Activated effector memory CD4-positive, alpha-beta T cell treated with anti-CD3 and anti-CD28 coated beads, Interleukin-2, amount 50 U/mL, for 16 hours (primary cell): Measurements from ENCODE around the gene MIPOL1.
"Not testable (repeated sequence)": the region's sequence is repeated elsewhere in the genome, so short reads cannot be mapped to it uniquely, and the experiment has no call there.

Source experiments
- DNase-seq: peaks from one replicate; pipeline ENCODE4 v3.0.0-alpha.2; 2020

MIPOL1 gene

DNA sequence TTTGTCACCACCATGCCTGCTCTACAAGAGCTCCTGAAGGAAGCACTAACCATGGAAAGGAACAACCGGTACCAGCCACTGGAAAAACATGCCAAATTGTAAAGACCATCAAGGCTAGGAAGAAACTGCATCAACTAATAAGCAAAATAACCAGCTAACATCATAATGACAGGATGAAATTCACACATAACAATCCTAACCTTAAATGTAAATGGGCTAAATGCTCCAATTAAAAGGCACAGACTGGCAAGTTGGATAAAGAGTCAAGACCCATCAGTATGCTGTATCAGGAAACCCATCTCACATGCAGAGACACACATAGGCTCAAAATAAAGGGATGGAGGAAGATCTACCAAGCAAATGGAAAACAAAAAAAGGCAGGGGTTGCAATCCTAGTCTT is 97.5 kb downstream of the MIPOL1 start:
- DNase-seq: not testable (repeated sequence)

DNA sequence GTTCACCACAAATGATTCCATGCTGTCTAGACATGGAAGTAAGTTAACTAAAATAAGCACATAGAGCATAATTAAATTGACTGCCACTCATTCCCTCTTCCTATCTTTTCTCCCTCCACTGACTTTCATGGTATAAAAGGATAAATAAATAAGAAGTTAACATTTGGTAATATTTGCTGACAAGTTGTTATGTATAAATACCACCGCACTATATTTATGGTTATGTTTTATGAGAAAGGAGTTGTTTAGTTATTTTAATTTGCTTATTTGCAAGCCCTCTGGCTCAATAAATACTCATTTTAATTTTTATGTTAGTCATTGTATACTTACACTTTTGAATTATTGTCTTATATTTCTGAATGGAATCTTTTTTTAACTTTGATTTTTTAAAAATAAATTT is 113.5 kb downstream of the MIPOL1 start:
- DNase-seq: no peak

DNA sequence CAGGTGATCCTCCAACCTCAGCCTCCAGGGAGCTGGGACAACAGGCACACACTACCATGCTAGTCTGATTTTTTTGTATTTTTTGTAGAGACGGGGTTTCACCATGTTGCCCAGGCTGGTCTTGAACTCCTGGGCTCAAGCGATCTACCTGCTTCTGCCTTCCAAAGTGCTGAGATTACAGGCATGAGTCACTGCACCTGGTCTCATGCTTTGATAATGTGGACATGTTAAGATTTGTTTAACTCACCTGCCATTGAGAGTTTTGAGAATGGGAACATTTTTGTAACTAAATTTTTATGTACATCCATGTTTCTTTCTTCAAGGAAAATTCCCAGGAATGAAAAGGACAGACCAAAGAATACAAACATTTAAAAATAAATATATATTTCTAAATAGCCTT is 121.2 kb downstream of the MIPOL1 start:
- DNase-seq: no peak

DNA sequence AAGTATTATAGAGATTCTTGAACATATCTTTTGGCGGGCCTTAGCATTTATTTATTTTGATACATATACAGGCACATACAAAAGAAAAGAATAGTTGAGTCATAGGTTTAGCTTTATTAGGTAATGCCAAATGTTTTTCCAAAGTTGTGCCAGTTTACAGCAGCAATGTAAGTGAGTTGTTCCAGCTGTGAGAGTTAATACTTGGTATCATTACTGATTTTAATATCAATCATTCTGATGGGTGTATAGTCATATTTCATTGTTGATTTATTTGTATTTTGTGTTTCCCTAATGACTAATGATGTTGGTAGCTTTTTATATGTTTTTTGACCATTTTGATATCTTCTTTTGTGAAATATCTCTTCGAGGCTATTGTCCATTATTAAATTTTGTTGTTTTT is 122.4 kb downstream of the MIPOL1 start:
- no peak for DNase-seq

DNA sequence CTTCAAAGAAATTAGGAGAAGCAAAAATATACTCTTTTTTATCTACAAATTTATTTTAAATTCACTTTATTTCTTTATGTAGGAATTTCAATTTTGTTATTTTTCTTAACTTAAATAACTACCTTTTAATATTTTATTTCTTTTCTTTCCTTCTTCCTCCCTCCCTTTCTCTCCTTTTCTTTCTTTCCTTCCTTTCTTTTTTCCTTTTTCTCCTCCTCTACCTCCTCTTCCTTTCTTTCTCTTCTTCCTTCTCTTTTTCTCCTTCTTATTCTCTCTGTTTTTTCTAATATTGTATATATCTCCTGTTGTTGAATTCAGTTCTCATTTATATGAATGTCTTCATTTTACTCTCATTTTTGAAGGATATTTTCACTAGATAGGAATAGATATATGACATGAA is 127.6 kb downstream of the MIPOL1 start:
- no peak for DNase-seq

DNA sequence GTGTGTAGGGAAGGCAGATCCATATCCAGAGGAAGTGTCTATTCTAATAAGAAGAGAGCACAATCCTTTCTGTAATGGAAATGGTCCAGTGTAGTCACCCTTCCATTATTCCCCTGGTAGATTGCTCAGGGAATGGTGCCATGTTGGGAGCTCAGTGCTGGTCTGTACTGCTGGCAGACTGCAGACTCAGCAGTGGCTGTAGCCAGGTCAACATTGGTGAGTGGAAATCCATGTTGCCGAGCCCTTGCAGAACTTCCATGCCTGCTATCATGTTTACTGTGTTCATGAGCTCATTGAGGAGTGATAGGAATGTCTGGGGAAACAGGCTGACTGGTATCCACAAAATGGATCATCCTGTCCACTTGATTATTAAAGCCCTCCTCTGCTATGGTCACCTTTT is 128.7 kb downstream of the MIPOL1 start:
- no peak for DNase-seq

DNA sequence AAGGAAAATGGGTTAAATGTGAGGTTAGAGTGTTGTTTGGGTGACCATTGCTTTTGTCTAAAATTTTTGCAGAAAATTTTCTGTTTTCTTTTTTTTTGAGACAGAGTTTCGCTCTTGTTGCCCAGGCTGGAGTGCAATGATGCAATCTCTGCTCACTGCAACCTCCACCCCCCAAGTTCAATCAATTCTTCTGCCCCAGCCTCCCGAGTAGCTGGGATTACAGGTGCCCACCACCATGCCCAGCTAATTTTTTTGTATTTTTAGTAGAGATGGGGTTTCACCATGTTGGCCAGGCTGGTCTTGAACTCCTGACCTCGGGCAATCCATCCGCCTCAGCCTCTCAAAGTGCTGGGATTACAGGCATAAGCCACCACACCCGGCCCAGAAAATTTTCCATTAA is 130.2 kb downstream of the MIPOL1 start:
- DNase-seq: not testable (repeated sequence)

DNA sequence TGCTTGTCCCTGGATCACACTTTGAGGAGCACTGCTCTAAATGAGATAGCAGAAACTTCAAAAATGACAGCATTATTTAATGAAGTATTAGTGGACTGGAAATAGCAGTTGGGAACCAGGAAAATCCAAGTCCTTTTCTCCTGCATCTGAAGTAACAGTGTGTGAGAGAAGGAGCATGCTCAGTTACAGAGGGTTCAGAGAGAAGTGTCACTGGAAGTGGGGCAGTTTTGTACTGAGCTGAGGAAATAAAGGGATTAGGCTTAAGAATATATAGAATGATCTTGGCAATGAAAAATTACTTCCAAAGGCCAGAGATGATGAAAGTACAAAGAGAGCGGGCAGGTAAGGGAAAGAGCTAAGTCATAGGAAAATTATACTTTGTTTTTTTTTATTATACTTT is 130.9 kb downstream of the MIPOL1 start:
- DNase-seq: no peak

DNA sequence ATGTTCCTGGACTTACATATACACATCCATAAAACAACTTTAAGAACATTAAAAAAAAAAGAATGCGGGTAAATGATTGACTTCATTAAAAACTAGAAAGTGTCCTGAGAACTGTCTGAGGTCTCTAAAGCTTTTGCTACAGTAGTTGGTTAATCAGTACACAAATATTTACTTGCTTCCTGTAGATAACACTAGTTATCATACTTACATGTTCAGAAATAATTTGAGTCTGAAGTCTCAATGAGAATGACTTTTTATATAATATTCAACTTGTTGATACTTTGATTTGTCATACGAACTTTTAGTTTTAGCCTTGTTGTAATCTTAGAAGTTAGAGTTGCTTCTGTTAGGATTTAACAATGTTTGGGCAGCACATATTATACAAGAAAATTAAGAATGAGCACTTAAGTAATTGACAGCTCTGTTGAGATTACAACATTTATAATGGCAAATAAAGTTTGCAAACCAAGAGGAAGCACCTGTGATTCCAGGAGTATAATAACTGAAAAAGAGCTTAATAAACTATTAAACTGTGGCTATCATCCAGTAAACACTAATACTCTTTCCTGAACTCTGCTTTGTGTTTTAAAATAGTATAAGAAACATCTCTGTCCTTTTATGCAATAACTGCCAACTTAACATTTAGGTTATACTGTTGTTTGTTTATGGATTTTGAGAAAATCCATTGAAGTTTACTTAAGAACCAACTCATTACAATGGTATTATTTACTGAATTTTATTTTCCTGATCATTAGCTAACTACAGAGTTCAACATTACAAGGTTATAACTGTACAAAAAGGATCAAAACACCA is 131.7 kb downstream of the MIPOL1 start:
- DNase-seq: no peak

DNA sequence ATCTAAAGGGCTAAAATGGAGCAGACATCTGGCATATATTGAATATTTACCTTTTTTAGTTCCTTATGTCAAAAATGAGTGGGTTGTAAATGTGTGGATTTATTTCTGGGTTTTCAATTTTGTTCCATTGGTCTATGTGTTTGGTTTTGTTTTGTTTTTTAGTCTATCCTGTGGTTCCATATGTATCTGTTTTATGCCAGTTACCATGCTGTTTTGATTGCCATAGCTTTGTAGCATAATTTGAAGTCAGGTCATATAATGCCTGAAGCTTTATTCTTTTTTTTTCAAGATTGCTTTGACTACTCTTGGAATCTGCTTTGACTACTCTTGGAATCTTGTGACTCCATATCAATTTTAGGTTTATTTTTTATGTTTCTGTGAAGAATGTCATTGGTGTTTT is 133.2 kb downstream of the MIPOL1 start:
- no peak for DNase-seq

DNA sequence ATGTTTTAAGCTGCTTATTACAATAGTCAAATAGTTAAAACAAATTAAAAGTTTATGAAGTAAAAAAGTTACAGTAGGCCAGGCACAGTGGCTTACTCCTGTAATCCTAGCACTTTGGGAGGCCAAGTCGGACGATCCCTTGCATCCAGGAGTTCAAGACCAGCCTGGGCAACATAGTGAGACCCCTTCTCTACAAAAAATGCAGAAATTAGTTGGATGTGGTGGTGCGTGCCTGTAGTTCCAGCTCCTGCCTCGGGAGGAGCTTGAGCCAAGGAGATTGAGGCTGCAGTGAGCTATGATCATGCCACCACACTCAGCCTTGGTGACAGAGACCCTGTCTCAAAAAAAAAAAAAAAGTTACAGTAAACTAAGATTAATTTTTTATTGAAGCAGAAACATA is 142.6 kb downstream of the MIPOL1 start:
- DNase-seq: no peak

DNA sequence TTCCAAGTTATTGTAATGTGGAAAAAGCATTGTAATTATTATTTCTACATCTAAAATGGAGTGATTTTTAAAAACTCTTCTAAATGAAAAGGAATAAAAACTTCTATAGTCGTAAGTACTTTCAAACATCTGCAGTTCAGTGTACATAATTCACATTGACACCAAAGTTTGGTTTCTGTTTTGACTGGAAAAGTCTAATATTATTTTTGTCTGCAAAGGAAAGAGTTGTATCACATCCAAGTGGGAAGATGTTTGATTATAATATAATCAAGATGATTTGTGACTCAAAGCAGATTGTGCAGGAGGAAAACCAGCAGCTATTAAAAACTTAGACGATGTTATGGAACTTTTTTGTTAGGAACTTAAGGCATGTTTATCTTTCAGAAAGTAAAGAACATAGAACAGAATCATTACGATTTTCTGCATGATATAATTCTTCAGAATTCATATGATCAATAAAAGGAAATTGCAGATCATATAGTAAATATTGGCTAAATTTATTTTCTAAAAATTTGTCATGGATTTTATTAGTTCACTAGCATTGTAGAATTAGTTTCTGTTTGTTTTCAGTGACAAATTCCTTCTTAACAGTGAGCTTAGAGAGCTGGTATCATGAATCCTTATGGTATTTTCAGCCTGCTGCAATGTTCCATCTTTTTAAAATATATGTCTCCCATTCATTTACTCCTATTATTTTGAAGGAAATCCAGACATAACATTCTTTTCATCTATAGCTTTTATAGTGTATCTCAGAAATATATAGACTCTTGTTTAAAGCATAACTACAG is 145.8 kb downstream of the MIPOL1 start:
- no peak for DNase-seq

DNA sequence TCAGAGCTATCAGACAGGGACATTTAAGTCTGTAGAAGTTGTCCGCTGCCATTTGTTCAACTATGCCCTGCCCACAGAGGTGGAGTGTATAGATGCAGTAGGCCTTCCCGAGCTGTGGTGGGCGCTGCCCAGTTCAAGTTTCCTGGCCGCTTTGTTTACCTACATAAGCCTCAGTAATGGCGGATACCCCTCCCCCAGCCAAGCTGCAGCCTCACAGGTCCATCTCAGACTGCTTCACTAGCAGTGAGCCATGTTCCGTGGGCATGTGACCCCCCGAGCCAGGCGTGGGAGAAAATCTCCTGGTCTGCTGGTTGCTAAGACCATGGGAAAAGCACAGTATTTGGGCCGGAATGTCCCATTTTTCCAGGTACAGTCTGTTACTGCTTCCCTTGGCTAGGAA is 165.9 kb downstream of the MIPOL1 start:
- DNase-seq: no peak

DNA sequence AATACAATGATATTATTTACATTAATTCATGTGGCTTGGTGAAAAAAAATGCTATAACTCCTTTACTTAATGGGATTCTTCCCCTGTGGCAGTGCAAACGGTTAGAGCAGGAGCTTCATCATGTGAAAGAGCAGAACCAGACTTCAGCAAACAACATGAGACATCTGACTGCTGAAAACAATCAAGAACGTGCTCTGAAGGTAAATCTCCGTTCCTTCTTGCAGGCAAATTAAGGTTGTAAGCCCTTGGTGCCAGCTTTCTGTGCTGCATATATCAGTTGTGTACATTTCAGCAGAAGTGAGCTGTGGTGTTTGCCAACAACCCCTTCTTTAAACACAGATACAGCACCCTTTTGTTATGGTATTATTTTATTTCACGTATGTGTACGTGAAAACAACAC is 171.7 kb downstream of the MIPOL1 start:
- DNase-seq: no peak

DNA sequence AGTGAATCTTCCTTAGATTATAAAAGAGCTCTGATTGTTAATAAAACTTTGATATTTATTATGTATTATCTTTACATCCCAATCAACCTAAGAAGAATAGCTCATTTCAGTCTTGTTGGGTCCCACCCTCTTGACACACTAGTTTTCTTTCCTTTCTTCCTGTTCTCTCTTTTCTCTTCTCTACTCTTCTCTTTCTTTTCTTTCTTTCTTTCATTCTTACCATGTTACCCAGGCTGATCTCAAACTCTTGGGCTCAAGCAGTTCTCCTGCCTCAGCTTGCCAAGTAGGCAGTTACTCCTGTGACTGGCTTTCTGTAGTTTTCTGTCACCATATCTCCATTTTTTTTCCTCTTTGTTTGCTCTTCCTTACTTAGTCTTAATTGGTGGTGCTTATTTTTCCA is 177.8 kb downstream of the MIPOL1 start:
- DNase-seq: no peak

DNA sequence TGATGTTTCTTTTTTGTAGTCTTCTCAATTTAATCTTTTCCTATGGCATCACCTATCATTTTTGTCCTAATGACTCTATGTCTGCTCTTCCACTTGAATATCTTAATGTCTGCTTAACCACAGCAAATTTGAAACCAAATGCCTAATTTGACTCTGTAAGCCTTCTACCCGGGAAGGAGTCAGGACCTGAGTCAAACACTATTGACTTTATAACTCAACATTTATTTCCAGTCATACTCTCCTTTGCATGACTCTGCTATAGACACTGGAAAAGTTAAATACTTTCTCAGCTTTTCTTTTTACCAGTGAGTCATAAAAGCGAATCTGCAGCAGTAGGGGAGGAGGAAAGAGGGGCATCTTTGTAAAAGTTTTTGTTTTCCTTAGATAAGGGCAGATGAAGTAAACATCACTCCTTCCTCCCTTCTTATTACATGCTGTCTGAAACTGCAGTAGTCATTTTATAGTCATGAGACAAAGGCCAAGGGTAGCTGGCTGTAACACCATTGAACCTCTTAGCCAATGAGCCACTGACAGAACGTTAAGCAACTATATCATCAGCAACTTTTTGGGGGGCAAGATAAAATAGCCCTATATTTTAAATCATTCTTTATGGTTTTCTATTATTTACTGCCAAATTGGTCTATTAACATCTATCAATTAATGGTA is 179.3 kb downstream of the MIPOL1 start:
- no peak for DNase-seq

DNA sequence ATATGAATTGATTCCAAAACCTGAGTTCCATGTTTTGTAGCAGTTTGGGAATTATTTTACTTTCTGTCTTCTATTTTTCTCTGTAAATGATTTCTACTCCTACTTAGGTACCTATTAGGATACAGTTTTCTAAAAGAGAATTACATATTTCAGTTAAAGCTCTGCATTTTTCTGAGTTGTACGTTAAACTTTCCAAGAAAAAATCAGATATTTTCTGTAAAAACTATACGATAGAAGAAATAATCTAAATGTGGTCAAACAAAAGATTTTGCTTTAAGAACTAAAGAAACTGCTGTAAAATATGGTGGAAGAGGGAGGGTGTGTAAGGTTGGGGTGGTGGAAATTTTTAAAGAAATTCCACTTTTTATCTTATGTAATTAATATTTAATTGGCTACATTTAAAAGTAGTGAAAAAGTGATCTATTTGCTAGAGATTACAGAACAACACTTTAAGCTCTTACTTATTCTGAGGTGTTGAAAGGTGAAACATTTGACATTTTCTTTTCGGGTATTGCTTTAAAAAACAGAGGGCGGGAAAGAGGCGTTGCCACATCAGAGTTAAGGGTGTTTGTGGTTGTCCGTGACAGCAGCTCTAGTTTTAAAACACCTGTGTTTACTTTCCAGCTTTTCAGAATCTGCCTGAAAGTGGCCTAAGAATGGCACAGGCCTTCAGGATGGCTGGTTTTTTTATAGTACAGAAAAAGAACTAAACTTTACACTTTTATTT is 187.3 kb downstream of the MIPOL1 start:
- no peak for DNase-seq

DNA sequence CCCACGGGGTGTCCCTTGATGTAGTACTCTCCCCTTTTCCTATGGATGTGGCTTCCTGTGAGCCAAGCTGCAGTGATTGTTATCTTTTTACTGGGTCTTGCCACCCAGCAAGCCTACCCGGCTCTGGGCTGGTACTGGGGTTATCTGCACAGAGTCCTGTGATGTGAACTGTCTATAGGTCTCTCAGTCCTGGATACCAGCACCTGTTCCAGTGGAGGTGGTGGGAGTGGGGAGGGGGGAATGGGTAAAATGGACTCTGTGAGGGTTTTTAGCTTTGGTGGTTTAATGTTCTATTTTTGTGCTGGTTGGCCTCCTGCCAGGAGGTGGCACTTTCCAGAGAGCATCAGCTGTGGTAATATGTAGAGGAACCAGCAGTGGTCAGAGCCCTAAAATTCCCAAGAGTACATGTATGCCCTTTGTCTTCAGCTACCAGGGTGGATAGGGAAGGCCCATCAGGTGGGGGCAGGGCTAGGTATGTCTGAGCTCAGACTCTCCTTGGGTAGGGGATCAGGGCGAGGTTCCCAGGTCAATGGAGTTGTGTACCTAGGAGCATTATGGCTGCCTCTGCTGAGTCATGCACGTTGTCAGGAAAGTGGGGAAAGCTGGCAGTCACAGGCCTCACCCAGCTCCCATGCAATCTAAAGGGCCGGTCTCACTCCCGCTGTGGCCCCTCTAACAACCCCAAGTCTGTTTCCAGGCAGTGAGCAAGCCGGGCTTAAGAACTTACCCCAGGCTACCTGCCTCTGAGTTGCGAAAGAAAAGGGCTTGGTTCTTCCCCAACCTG is 199.6 kb downstream of the MIPOL1 start:
- DNase-seq: not testable (repeated sequence)

DNA sequence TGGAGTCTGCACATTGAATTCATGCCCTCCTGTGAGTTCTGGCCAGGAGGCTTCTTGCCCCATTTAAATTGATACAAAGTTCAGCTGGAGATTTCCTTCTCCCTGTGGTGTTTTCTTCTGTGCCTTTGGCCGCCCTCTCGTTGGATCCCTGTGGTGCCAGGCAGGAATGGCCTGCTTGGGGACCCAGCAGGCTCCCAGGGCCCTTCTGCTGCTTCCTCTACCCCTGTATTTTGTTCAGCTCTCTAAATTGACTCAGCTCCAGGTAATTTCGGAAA is 200.1 kb downstream of the MIPOL1 start:
- DNase-seq: no peak

DNA sequence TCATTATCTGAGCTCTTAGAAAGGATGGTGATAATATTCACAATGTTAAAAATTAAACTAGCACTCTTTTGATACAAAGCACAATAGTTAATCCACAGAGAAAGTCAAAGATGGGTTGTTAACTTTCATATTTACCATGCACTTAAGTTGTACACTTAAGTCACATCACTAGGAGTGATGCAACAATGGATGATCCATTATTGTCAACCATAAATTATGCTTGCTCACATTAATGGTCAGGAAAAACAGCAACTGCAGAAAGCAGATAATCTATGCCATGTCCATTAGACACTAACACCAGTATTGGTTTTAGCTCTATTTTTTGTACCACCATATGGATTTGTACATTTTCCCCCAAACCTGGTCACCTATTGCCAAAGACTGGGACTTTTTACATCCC is 201.8 kb downstream of the MIPOL1 start:
- no peak for DNase-seq

DNA sequence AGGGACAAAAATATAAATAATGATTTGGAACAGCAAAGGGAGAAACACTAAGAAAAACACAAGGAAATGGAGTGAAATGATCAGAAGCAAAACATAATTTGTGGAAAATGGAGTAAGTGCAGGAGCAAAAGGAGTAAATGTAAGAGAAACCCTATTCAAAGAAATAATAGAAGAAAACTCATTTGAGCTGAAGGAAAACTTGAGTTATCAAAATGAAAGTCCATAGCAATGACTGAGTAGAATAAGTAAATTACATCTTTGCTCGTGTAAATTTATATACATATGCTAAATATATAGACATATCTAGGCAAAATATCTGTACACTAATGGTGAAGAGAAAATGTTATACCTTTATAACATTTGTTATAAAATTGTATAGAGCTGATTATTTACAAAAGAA is 203.4 kb downstream of the MIPOL1 start:
- no peak for DNase-seq

DNA sequence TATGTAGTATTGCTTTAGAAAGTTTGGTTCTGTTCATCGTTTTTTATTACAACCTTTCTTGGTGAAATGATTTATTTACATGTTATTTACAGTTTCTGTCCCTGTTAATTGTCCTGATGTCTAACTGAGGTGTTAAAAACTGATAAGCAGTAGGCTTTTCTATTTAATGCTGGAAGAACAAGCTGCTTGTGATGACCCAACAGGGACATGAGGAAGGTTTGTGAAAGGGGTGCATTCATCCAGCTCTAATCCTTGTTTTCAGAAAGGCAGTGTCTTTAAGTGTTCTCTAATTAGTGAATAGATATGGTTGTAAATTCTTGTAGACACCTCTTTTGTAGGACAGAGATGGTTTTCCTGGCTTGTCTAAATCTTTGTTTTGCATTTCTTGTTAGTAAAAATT is 205.9 kb downstream of the MIPOL1 start:
- no peak for DNase-seq

DNA sequence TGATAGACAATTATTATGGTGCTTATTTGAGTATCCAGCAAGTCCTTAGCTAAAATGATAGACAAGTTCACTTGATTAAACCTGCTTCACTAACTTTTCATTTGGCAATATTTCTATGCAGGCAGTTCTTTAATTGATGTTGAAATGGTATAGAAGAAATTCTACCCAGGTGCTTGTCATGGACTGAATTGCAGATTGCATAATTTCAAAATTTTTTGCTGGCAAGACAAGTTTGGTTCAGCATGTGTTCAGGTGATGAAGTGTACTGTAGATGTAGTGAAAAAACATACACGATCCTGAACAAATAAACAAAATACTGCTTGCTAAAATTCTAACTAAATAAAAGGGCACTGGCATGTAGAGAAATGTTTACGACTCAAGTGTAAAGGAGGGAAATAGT is 208.4 kb downstream of the MIPOL1 start:
- no peak for DNase-seq
